ENCODE results near the gene CENPE. TPM values are rescaled to one million over a fixed set of nuclear protein-coding genes. Genes with fewer than 3 reads are reported as not detected.

Gene CENPE
- total RNA-seq, 1 donor: 13.0 TPM

DNA sequence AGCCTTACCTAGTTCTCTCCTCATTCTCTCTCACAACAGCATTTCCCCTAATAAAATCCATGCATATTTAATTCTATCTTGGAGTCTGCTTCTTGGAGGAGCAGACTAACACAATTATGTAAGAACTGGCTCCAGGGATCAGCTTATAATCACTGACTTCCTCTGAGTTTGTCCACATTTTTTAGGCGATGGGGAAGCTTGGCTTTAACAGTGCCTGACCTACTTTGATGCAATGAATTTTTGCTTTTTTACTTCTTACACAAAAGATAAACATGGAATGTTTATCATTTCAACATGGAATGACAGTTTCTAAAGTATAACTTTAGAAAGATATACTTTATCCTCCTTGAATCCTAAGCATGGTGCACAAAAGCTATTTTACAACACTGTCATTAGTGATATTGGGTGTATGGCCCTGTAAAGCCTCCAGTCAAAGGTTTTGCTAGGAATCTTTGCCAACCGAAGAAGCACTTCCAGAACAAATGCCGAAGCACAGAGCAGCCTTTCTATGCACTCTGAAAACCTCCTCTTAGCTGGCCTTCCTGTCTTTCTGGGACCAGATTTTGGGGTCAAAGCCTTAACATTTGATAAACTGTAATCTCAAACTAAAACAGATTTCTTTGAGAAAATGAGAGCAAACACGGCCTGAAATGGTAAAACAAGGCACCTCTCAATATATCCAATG lies 99.2 kb downstream of the CENPE start:
- no peaks in the 10 kb centered on the region for H3K27me3 ChIP-seq (ENCODE audit: insufficient read depth, low read length)
- H3K4me3 ChIP-seq (ENCODE audit: insufficient read depth, low read length): peak overlapping the region; percentile 69
- H2AFZ ChIP-seq (ENCODE audit: low read length): peak overlapping the region; percentile 80
- peak overlapping the region; percentile 88 for H3K4me2 ChIP-seq (ENCODE audit: insufficient read depth, low read length)
- peaks cover 16% of the 10 kb centered on the region for H3K79me2 ChIP-seq (ENCODE audit: insufficient read depth, low read length)
- H4K20me1 ChIP-seq (ENCODE audit: insufficient read depth, low read length): no peaks in the 10 kb centered on the region
- DNase-seq (ENCODE audit: insufficient read length, low spot score, missing footprints): peak; percentile 34
- H3K4me1 ChIP-seq (ENCODE audit: insufficient read depth, low read length): peaks cover 14% of the 10 kb centered on the region
- H3K36me3 ChIP-seq (ENCODE audit: insufficient read depth, low read length): no peaks in the 10 kb centered on the region
- no peaks in the 10 kb centered on the region for H3K9me3 ChIP-seq (ENCODE audit: low read depth, low read length)
- H3K27ac ChIP-seq (ENCODE audit: low read depth, low read length): peak overlapping the region; percentile 76
- TF ChIP-seq, protein P1, sequence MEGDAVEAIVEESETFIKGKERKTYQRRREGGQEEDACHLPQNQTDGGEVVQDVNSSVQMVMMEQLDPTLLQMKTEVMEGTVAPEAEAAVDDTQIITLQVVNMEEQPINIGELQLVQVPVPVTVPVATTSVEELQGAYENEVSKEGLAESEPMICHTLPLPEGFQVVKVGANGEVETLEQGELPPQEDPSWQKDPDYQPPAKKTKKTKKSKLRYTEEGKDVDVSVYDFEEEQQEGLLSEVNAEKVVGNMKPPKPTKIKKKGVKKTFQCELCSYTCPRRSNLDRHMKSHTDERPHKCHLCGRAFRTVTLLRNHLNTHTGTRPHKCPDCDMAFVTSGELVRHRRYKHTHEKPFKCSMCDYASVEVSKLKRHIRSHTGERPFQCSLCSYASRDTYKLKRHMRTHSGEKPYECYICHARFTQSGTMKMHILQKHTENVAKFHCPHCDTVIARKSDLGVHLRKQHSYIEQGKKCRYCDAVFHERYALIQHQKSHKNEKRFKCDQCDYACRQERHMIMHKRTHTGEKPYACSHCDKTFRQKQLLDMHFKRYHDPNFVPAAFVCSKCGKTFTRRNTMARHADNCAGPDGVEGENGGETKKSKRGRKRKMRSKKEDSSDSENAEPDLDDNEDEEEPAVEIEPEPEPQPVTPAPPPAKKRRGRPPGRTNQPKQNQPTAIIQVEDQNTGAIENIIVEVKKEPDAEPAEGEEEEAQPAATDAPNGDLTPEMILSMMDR (IDR thresholded peaks at IDR 0.05; ENCODE audit: extremely low read depth, low read depth, low read length): no peak

DNA sequence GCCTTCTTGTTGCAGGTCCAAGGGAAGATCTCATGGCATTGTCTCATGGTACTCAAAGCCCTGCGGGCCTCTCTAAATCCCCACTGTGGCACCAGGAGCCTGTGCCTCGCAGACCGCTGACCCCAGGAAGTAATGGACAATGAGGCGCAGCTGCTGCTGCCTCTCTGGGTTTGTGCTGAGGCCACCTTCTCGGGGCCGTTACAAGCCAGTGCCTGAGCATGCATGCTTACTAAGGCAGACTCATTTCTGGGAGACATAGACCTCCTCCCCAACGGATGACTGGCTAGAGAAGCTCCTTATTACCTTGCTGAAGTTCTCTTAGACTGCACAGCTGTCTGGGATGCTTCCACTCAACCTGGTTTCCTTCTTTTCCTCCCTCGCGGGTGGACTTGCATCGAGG lies 99.8 kb downstream of the CENPE start:
- Histone ChIP-seq H2AFZ (ENCODE audit: low read length) (peak overlapping the region; percentile 80), H3K4me2 (ENCODE audit: insufficient read depth, low read length) (peak overlapping the region; percentile 88), H3K27me3 (ENCODE audit: insufficient read depth, low read length) (no peaks in the 10 kb centered on the region), H3K4me1 (ENCODE audit: insufficient read depth, low read length) (peaks cover 14% of the 10 kb centered on the region), H4K20me1 (ENCODE audit: insufficient read depth, low read length) (no peaks in the 10 kb centered on the region), H3K36me3 (ENCODE audit: insufficient read depth, low read length) (no peaks in the 10 kb centered on the region), H3K27ac (ENCODE audit: low read depth, low read length) (peak overlapping the region; percentile 76), H3K79me2 (ENCODE audit: insufficient read depth, low read length) (peaks cover 16% of the 10 kb centered on the region), H3K4me3 (ENCODE audit: insufficient read depth, low read length) (peak overlapping the region; percentile 69), H3K9me3 (ENCODE audit: low read depth, low read length) (no peaks in the 10 kb centered on the region)
- TF ChIP-seq, protein P1 (IDR thresholded peaks at IDR 0.05; ENCODE audit: extremely low read depth, low read depth, low read length): no peak
- no peak for DNase-seq (ENCODE audit: insufficient read length, low spot score, missing footprints)

DNA sequence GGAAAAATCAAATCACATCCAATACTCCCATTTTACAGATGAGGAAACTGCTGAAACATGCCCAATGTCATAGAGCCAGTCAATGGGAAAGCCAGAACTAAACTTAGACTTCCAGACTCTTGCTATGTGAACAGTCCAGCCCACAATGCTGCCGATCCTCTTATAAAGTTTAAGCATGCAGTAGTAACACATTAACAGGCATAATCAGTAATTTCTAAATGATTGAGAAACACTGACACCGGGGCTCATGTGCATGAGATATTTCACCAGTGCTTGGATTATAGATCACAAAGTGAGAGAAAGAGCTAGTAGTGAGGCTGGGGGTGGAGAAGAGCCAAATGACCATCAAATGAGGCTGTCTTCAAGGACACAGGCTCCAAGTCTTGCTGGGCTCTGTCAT lies 101.0 kb downstream of the CENPE start:
- Histone ChIP-seq H3K4me3 (ENCODE audit: insufficient read depth, low read length) (no peak overlapping the region), H3K79me2 (ENCODE audit: insufficient read depth, low read length) (peaks cover 16% of the 10 kb centered on the region)
- TF ChIP-seq, protein P1 (IDR thresholded peaks at IDR 0.05; ENCODE audit: extremely low read depth, low read depth, low read length): no peak

DNA sequence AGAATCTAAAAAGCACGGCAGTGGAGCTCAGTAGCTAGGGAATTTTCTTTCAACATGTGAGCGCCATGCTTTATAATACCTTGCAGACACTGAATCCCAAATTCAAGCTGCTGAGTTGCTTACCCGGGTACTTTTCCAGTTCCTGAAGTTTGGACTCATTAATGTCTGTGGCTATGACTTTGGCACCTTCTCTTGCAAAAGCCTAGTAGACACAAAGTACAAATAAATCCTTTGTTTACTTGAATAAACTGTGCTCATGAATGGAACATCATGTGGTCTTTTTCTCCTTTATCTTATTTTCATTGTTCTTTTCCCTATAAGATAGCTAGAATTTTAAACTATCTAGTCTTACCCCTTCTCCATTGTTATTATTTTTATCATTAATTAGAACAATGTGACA lies 103.1 kb downstream of the CENPE start:
- no peak overlapping the region for H3K27ac ChIP-seq (ENCODE audit: low read depth, low read length)
- H3K4me2 ChIP-seq (ENCODE audit: insufficient read depth, low read length): no peak overlapping the region
- no peaks in the 10 kb centered on the region for H3K27me3 ChIP-seq (ENCODE audit: insufficient read depth, low read length)
- H3K79me2 ChIP-seq (ENCODE audit: insufficient read depth, low read length): peaks cover 16% of the 10 kb centered on the region
- DNase-seq (ENCODE audit: insufficient read length, low spot score, missing footprints): no peak
- H3K36me3 ChIP-seq (ENCODE audit: insufficient read depth, low read length): peaks cover 10% of the 10 kb centered on the region
- no peaks in the 10 kb centered on the region for H3K9me3 ChIP-seq (ENCODE audit: low read depth, low read length)
- H3K4me1 ChIP-seq (ENCODE audit: insufficient read depth, low read length): peaks cover 21% of the 10 kb centered on the region
- TF ChIP-seq, protein P1 (IDR thresholded peaks at IDR 0.05; ENCODE audit: extremely low read depth, low read depth, low read length): no peak
- no peak overlapping the region for H3K4me3 ChIP-seq (ENCODE audit: insufficient read depth, low read length)
- H2AFZ ChIP-seq (ENCODE audit: low read length): no peak overlapping the region
- H4K20me1 ChIP-seq (ENCODE audit: insufficient read depth, low read length): no peaks in the 10 kb centered on the region

More for the DNA sequence above, 101.0 kb downstream of the CENPE start:
- DNase-seq (ENCODE audit: insufficient read length, low spot score, missing footprints): no peak
- Histone ChIP-seq H2AFZ (ENCODE audit: low read length) (no peak overlapping the region), H3K36me3 (ENCODE audit: insufficient read depth, low read length) (no peaks in the 10 kb centered on the region), H3K27me3 (ENCODE audit: insufficient read depth, low read length) (no peaks in the 10 kb centered on the region), H3K4me2 (ENCODE audit: insufficient read depth, low read length) (no peak overlapping the region), H3K27ac (ENCODE audit: low read depth, low read length) (no peak overlapping the region), H4K20me1 (ENCODE audit: insufficient read depth, low read length) (no peaks in the 10 kb centered on the region), H3K9me3 (ENCODE audit: low read depth, low read length) (no peaks in the 10 kb centered on the region), H3K4me1 (ENCODE audit: insufficient read depth, low read length) (peaks cover 17% of the 10 kb centered on the region)
